B cell (primary cell): Measurements from ENCODE around the gene PHACTR1.

Experiments
- EZH2 ChIP-seq: IDR thresholded peaks from 2 replicates; pipeline ENCODE4 v1.6.1; 2012; ENCODE audit warnings: borderline replicate concordance, low read depth, mild to moderate bottlenecking, moderate library complexity, low read length; ENCODE audit not compliant: insufficient read depth, poor library complexity, severe bottlenecking
- TF ChIP-seq, protein P1 (sequence below): fragments of 200-600 bp; IDR thresholded peaks from one replicate; pipeline ENCODE4 v1.8.0; 2022; ENCODE audit warnings: antibody characterized with exemption, mild to moderate bottlenecking

DNA sequence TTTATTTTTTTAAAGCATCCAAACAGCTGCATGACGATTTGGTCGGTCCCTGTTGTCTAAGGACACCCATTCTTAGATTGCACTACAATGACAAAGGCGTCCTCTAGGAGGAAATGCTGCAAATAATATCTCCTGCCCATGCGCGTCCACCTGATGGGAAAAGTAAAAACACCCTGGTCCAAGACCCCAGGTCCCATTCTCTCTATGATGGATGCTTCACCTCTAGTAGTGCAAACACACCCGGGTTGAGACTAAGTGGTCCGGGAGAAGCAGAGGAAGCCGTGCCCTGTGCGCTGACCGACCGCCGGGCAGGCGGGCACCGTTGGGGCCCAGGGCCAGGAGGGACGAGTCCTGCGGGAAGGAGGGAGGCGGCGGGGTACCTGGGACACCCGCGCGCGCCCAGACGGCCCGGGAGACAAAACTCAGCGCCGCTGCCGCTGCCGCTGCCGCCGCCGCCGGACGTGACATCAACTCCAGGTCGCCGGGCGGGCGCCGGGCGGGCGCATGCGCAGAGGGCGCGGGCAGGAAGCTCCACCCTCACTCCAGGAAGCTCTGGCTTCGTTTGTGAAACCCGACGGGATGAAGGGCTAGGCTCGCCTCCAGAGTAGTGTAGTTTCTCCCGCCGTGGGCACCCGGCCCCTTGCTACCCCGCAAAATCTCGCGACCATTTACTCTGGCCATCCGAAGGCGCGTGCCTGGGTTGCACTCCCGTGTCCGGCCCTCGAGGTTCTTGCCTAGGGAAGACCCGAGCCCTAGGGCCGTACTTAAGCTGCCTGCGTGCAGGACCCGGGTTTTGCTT, 611.7 kb downstream of the PHACTR1 start, which contains the start of gene TBC1D7:
- TF ChIP-seq, protein P1, sequence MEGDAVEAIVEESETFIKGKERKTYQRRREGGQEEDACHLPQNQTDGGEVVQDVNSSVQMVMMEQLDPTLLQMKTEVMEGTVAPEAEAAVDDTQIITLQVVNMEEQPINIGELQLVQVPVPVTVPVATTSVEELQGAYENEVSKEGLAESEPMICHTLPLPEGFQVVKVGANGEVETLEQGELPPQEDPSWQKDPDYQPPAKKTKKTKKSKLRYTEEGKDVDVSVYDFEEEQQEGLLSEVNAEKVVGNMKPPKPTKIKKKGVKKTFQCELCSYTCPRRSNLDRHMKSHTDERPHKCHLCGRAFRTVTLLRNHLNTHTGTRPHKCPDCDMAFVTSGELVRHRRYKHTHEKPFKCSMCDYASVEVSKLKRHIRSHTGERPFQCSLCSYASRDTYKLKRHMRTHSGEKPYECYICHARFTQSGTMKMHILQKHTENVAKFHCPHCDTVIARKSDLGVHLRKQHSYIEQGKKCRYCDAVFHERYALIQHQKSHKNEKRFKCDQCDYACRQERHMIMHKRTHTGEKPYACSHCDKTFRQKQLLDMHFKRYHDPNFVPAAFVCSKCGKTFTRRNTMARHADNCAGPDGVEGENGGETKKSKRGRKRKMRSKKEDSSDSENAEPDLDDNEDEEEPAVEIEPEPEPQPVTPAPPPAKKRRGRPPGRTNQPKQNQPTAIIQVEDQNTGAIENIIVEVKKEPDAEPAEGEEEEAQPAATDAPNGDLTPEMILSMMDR, result no peak
- no peak for TF ChIP-seq EZH2
